IgD-negative memory B cell (primary cell): ENCODE measurements around the gene SPATA6L. TPM values are rescaled to one million over a fixed set of nuclear protein-coding genes. Genes with fewer than 3 reads are reported as not detected.

Experiments used
- H3K27ac Mint-ChIP-seq, 3 donors: one replicate each; pipeline ENCODE4 v1.8.0; 2020 to 2022; ENCODE audit warnings: mild to moderate bottlenecking in 3 of 3, mixed read lengths in 3 of 3, moderate library complexity in 1 of 3
- H3K27me3 Mint-ChIP-seq: one replicate; pipeline ENCODE4 v1.8.0; 2021; ENCODE audit warnings: mixed read lengths
- H3K36me3 Mint-ChIP-seq: one replicate; pipeline ENCODE4 v1.8.0; 2020; ENCODE audit warnings: mild to moderate bottlenecking, mixed read lengths
- H3K4me1 Mint-ChIP-seq, 3 donors: one replicate each; pipeline ENCODE4 v1.8.0; 2020 to 2022; ENCODE audit warnings: mixed read lengths in 3 of 3, mild to moderate bottlenecking in 1 of 3
- H3K4me3 Mint-ChIP-seq, 4 donors: one replicate each; pipeline ENCODE4 v1.8.0; 2020 to 2022; ENCODE audit warnings: mild to moderate bottlenecking in 4 of 4, mixed read lengths in 4 of 4, moderate library complexity in 3 of 4
- H3K9me3 Mint-ChIP-seq, 3 donors: one replicate each; pipeline ENCODE4 v1.8.0; 2020 to 2021; ENCODE audit warnings: mixed read lengths in 3 of 3, mild to moderate bottlenecking in 1 of 3
- polyA plus RNA-seq: library from polyadenylated mRNA; unstranded; fragments of 300-500 nt; fragmentation: Illumina TruSeq; gene quantifications from one replicate; pipeline ENCODE4 v1.2.3, GENCODE V29; 2021

Gene SPATA6L
- polyA plus RNA-seq, 1 donor from 2014 or later = not detected

DNA sequence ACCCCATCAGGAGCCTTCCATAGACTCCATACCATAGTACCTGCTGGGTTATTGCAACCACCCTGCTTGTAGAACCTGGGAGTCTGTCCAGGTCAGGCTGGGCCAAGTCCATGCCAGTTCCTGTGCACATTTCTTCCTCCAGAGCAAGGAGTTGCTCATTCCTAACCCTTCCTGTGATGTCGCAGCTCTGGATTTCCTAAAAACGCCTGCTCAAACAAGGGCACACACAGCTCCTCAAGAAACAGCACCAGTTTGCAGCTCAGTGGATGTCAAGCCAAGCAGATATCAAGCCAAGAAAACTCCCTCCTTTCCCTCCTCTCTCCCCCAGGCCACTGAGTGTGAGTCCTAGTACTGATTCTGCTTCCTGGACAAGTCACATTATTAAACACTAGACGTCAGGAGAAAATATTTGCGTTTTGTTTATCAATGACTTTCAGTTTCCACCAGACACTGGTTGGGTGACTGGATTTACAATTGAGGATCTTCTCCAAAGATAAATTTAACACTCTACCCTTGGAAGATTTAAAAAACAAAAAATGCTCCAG, 116.5 kb downstream of the SPATA6L start:
- Mint-ChIP-seq H3K4me3 (no peak overlapping the region), H3K9me3 (no peaks in the 10 kb centered on the region), H3K27ac (no peak overlapping the region), H3K36me3 (no peaks in the 10 kb centered on the region), H3K4me1 (no peaks in the 10 kb centered on the region), H3K27me3 (peaks cover 1% of the 10 kb centered on the region)

- Mint-ChIP-seq H3K27me3 (peaks cover 1% of the 10 kb centered on the region), H3K9me3 (no peaks in the 10 kb centered on the region), H3K27ac (no peak overlapping the region), H3K4me3 (no peak overlapping the region), H3K36me3 (no peaks in the 10 kb centered on the region), H3K4me1 (no peaks in the 10 kb centered on the region)
These were observed 117.2 kb downstream of the SPATA6L start for GRCh38 chr9:4548811-4549725.

Other genes starting within 250 kb of the SPATA6L start
- not detected for gene SLC1A1, start 176.0 kb downstream of the SPATA6L start, polyA plus RNA-seq
- gene PLPP6, start 4.2 kb downstream of the SPATA6L start, polyA plus RNA-seq = 2.2 TPM
- gene CDC37L1, start 13.1 kb upstream of the SPATA6L start, polyA plus RNA-seq = 13.4 TPM
- 25.1 TPM for gene AK3, start 74.7 kb upstream of the SPATA6L start, polyA plus RNA-seq
- 16.0 TPM for gene RCL1, start 126.5 kb upstream of the SPATA6L start, polyA plus RNA-seq